ENCODE measurements around the gene KTN1.

Gene KTN1

GRCh38 chr14:55579724-55580469, at the start of gene KTN1:
Gene KTN1 (plus strand): TSS chr14:55580207. CDS start chr14:55612049, 31,842 bp downstream.
- peak in 56 of 58 donors; percentile 16 to 84 (median 66) for DNase-seq

- DNase-seq = no peak
Observed at GRCh38 chr14:55530464-55530863, 49.5 kb upstream of the KTN1 start.

DNA sequence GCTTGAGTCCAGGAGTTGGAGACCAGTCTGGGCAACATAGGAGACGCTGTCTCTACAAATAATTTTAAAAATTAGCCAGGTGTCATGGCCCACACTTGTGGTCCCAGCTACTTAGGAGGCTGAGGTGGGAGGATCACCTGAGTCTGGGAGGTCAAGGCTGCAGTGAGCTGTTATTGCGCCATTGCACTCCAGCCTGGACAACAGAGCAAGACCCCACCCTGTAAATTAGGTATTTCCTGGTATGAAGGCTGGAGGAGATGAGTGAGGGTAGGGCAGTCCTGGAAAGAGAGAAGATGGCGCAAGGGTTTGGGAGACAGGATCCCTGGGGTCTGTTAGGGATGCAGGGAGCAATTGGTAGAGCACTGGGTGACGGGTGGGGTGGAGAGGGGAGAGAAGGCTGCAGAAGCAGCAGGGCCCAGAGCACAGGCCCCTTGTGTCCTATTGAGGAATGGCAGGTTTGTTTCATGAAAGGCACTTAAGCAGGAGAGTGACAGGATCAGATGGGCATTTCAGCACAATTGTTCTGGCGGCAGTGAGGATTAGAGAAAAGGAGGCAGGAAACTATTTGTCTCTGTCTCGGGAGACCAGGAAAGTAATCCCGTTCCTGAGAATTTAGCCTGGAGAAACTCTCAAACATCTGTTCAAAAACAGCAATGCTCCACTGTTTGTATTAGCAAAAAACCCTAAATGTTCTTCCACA, 47.2 kb upstream of the KTN1 start:
- no peak for DNase-seq

- no peak for DNase-seq
Observed at GRCh38 chr14:55533960-55534359, 46.0 kb upstream of the KTN1 start.

- no peak for DNase-seq
Observed at GRCh38 chr14:55535516-55536203, 44.3 kb upstream of the KTN1 start.

GRCh38 chr14:55536204-55536708, 43.8 kb upstream of the KTN1 start:
- DNase-seq = no peak

DNA sequence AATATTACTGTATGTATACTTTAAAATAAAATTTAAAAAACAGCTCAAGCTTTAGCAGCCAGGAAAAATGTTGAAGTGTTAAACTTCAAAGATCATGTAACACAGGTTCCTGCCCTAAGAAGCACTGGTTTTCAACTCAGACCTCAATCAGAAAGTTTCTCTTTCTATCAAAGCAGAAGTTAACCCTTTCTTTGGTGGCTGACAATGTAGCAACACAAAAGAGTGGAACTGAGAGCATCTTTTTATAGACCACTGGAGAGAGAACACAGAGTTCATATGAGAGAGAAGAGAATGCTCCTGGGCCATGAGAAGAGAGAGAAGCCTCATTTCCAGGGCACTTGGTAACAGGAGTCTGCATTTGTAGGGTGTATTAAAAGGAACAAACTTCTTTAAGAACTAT, 42.2 kb upstream of the KTN1 start:
- no peak for DNase-seq

- no peak for DNase-seq
Observed at GRCh38 chr14:55539975-55540374, 40.0 kb upstream of the KTN1 start.

GRCh38 chr14:55540847-55541773, 38.9 kb upstream of the KTN1 start:
- no peak for DNase-seq

- no peak for DNase-seq
Observed at GRCh38 chr14:55545779-55546178, 34.2 kb upstream of the KTN1 start.

DNA sequence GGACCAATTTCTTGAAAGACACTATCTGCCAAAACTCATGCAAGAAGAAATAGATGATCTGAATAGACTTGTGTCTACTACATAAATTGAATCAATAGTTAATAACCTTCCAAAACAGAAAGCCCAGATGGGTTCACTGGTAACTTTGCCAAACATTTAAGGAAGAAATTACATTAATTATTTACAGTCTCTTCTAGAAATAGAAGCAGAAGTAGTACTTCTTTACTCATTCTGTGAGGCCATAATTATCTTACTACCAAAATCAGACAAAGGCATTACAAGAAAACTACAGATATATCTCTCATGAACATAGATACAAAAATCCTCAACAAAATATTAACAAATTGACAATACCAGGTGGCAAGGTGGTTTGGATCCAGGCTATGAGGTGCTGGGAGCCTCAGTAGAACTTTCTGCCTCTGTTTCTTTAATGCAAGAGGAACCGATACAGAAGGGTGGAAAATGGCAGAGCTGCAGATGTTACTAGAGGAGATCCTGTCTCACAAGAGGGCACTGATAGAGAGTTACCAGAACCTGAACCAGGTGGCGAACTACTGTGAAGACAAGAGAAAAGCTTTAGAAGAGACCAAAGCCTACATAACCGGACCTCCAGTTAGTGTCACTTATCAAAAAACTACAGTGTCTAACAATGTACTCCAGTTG, 33.7 kb upstream of the KTN1 start:
- DNase-seq = no peak

- DNase-seq = no peak
Observed at GRCh38 chr14:55547650-55548315, 32.2 kb upstream of the KTN1 start.

DNA sequence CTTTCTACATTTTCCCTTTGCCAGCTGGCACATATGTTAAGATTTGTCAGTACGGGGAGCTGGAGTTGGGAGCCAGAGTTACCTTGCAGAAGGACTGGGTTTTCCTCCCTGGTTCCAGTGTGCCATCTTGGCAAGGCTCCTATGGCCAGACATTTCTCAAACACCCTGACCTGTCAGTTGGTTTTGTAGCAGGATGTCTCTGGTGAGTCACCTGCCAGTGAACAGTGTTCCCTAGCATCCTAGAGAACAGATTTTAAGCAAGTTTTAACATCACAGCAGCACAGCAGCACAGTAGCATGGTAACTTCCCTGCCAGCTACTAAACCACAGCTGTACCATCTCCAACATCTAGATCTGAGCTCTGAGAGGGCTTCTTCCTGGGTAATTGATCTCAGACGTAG, 26.2 kb upstream of the KTN1 start:
- DNase-seq = no peak

- DNase-seq = peak in 41 of 58 donors; percentile 2 to 77 (median 22)
Observed at GRCh38 chr14:55556929-55557623, 22.9 kb upstream of the KTN1 start.

- no peak for DNase-seq
Observed at GRCh38 chr14:55562135-55562534, 17.9 kb upstream of the KTN1 start.

GRCh38 chr14:55568618-55569017, 11.4 kb upstream of the KTN1 start:
- no peak for DNase-seq

DNA sequence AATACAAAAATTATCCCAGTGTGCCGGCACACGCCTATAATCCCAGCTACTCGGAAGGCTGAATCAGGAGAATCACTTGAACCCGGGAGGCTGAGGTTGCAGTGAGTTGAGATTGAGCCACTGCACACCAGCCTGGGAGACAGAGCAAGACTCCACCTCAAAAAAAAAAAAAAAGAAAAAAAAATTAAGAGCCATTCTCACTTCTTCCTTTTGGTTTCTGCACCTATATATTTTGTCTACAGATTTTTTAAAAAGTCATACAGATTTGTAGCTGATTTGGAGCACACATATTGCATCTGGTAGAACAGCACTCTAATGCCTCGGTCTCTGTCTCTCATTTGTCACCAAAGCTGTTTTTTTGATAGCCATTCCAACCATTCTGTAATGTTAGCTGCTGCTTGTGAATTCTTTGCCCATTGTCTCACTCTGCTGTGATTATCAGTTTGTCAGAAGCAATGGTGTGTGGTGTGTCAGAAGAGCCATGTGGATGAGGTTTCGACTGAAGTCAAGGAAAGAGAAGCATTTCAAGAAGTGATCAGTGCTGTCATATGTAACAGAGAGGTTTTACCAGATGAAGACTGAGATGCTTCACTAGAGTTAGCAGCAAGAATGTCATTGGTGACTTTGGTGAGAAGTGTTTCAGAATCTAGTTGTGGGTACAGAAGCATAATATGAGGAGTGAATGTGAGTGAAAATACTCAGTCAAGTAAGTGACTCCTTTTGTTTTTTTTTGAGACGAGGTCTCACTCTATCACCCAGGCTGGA, 8.7 kb upstream of the KTN1 start:
- DNase-seq = no peak

DNA sequence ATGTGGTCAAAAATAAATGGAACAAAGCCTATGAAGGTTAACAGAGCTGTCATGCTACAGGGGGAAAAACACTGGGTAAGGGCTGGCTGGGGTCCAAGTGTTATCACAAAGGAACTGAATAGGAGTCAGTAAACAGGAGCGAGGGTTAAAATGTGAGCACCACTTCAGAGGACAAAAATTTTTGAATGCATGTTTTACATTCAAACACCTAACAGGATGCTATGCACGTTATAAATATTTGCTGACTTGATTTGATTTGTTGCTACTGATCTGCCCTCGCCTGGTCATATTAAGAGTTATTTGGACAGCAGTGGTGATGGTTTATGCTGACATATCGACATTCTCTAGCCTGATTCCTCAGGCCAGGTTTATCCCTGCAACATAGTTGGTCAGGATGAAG, 7.4 kb upstream of the KTN1 start:
- DNase-seq = peak in 1 of 58 donors; percentile 58

Measured in anterior cingulate cortex (tissue), 58 donors.